Adrenal gland (tissue), 12 donors: Measurements from ENCODE around the gene RGL3. TPM values are rescaled to one million over a fixed set of nuclear protein-coding genes. Genes with fewer than 3 reads are reported as not detected.
A peak's percentile ranks its signal among the peaks of the same experiment; 100 is the strongest.

Experiments
- DNase-seq, 7 donors: peaks; one replicate each; pipeline ENCODE4 v3.0.0-alpha.2; 2019 to 2020
- H3K27ac ChIP-seq, 5 donors: fragments of 200-600 bp; sonication (generic) in 4 of 5; 1 replicate in 3 of 5; 2 replicates in 2 of 5; pipeline versions ENCODE4 v1.5.1 to v1.8.0; 2016 to 2020; ENCODE audit warnings: mild to moderate bottlenecking in 1 of 5
- H3K27me3 ChIP-seq: fragments of 200-600 bp; 2 replicates; pipeline ENCODE4 v1.8.0; 2021
- H3K36me3 ChIP-seq, 2 donors: fragments of 200-600 bp; replicated peaks in 1 of 2; 1 replicate in 1 of 2; 2 replicates in 1 of 2; pipeline versions ENCODE4 v1.5.1 to v1.8.0; 2018 to 2022
- H3K4me1 ChIP-seq, 2 donors: fragments of 200-600 bp; replicated peaks in 1 of 2; 1 replicate in 1 of 2; 2 replicates in 1 of 2; pipeline versions ENCODE4 v1.5.1 to v1.8.0; 2018 to 2021
- H3K4me3 ChIP-seq, 4 donors: fragments of 200-600 bp; sonication (generic) in 3 of 4; one replicate each; pipeline ENCODE4 v1.5.1; 2016 to 2018
- H3K9me3 ChIP-seq, 3 donors: fragments of 200-600 bp; sonication (generic) in 1 of 3; replicated peaks in 1 of 3; 1 replicate in 2 of 3; 2 replicates in 1 of 3; pipeline versions ENCODE4 v1.5.1 to v1.8.0; 2016 to 2021
- POLR2A ChIP-seq, 2 donors: fragments of 450-650 bp; IDR thresholded peaks; one replicate each; pipeline ENCODE4 v1.6.1; 2017; ENCODE audit warnings: antibody characterized with exemption in 2 of 2, mild to moderate bottlenecking in 2 of 2, moderate library complexity in 1 of 2
- WGBS, 4 donors: extraction: QIAGEN DNeasy Blood & Tissue Kit in 2 of 4; methylation state at CpG; one replicate each; pipeline versions ENCODE4 v1.1.5 to v1.1.7; 2013 to 2017; 5-methylcytosine and 5-hydroxymethylcytosine counted together
- intact Hi-C, 2 donors: fragments of 100-400 bp; cut with DNase I; formaldehyde crosslinking; loops; one replicate each; pipeline versions ENCODE4 v1.14.1 to v1.15.0; 2022 to 2023
- polyA plus RNA-seq, 3 donors: library from polyadenylated mRNA; stranded (reverse); fragments of 200-250 nt in 2 of 3; fragments of 350-450 nt in 1 of 3; fragmentation: Illumina TruSeq in 1 of 3; extraction: RNeasy Lipid Tissue Mini Kit (QIAGEN cat#74804) in 1 of 3; gene quantifications; one replicate each; pipeline ENCODE4 v1.2.3, GENCODE V29; 2013 to 2014
- total RNA-seq, 9 donors: library from RNA; depleted of rRNA in 4 of 9; stranded (reverse); fragments of >200 nt in 4 of 9; fragments of 120-200 nt in 1 of 9; fragmentation: NEBNext Ultra II Directional in 1 of 9; extraction: Animal tissue kit (Norgen Biotek cat#: 25700) in 1 of 9; gene quantifications; one replicate each; pipeline versions ENCODE4 v1.1.0 to v1.2.4, GENCODE V29; 2013 to 2023
- TF ChIP-seq, protein P1 (sequence below), 6 experiments: fragments of 450-650 bp in 4 of 6; fragments of 200-600 bp in 2 of 6; sonication (generic) in 1 of 6; IDR thresholded peaks; 1 replicate in 5 of 6; 2 replicates in 1 of 6; pipeline versions ENCODE4 v1.5.1 to v1.8.0; 2016 to 2021; ENCODE audit warnings: antibody characterized with exemption in 6 of 6, mild to moderate bottlenecking in 2 of 6, moderate library complexity in 1 of 6
- donor health status: healthy with polysubstance abuse.
- donor health status: Bipolar disorder and iron deficiency.
- donor health status: DM: yes; HTN: yes; CAD: no.
- donor health status: DM: no; HTN: no; CAD: no.
- donor health status: DM: no; HTN: no; CAD: no.
- donor health status: DM: yes; HTN: yes; CAD: no.

Gene RGL3
- total and polyA plus RNA-seq, 12 donors: 10.3 to 207 (median 36.1) TPM

DNA sequence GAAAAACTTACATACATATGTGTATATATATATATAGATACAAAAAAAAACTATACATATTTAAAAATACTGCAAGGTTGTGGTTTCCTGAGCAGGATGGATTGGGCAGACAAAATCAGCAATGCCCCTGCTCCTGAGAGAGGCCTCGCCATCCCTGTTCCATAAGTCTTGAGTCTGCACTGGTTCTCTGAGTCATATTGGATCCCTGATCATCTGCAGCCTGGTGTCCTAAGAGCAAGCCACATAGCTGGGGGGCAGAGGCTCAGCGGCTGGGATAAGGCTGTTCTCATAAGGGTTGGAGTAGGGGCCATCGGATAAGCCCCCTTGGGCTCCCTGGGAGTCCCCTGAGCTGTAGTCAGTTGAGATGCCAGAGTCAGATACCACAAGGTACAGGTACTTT lies 41.4 kb downstream of the RGL3 start:
- 77 to 88% (median 85%) methylated on average over 3 of the region's 3 CpGs for WGBS, 4 donors

DNA sequence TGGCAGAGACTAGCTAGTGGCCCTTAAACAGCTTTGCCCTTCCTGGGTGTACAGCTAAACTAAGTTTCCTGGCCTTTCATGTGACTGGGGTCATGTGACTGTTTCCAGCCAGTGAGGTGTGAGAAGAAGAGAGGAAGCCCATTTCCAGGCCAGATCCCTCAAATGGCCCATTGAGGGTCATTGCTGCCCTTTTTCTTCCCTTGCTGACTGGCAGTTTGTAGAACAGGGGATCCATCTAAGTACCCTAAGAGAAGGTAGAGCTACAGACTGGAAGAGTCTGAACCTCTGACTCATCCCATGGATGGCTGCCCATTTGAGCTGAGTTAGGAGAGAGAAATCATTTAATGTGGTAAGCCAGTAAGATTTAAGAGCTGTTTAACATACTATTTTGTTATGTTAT lies 41.9 kb downstream of the RGL3 start:
- Histone ChIP-seq H3K4me1 (peaks cover 46 to 67% of the 10 kb centered on the region in 2 donors), H3K9me3 (no peaks in the 10 kb centered on the region), H3K27me3 (no peaks in the 10 kb centered on the region), H3K27ac (peak overlapping the region; percentile 53 to 97 (median 88)), H3K36me3 (no peaks in the 10 kb centered on the region), H3K4me3 (no peak overlapping the region)
- no peak for TF ChIP-seq POLR2A (IDR thresholded peaks at IDR 0.05)
- TF ChIP-seq, protein P1, sequence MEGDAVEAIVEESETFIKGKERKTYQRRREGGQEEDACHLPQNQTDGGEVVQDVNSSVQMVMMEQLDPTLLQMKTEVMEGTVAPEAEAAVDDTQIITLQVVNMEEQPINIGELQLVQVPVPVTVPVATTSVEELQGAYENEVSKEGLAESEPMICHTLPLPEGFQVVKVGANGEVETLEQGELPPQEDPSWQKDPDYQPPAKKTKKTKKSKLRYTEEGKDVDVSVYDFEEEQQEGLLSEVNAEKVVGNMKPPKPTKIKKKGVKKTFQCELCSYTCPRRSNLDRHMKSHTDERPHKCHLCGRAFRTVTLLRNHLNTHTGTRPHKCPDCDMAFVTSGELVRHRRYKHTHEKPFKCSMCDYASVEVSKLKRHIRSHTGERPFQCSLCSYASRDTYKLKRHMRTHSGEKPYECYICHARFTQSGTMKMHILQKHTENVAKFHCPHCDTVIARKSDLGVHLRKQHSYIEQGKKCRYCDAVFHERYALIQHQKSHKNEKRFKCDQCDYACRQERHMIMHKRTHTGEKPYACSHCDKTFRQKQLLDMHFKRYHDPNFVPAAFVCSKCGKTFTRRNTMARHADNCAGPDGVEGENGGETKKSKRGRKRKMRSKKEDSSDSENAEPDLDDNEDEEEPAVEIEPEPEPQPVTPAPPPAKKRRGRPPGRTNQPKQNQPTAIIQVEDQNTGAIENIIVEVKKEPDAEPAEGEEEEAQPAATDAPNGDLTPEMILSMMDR (IDR thresholded peaks at IDR 0.05): no peak
- intact Hi-C loops: no loop called here
- peak; percentile 77 to 91 (median 80) for DNase-seq

More for the DNA sequence above, 41.4 kb downstream of the RGL3 start:
- H3K27ac ChIP-seq: peak overlapping the region in 4 of 5 donors; percentile 28 to 97 (median 85)
- no peaks in the 10 kb centered on the region for H3K36me3 ChIP-seq
- no peak for DNase-seq
- TF ChIP-seq, protein P1 (IDR thresholded peaks at IDR 0.05): no peak
- TF ChIP-seq POLR2A (IDR thresholded peaks at IDR 0.05): no peak
- H3K4me1 ChIP-seq: peaks cover 46 to 68% of the 10 kb centered on the region in 2 donors
- intact Hi-C loops: no loop called here
- H3K4me3 ChIP-seq: no peak overlapping the region
- H3K27me3 ChIP-seq: no peaks in the 10 kb centered on the region
- H3K9me3 ChIP-seq: no peaks in the 10 kb centered on the region

DNA sequence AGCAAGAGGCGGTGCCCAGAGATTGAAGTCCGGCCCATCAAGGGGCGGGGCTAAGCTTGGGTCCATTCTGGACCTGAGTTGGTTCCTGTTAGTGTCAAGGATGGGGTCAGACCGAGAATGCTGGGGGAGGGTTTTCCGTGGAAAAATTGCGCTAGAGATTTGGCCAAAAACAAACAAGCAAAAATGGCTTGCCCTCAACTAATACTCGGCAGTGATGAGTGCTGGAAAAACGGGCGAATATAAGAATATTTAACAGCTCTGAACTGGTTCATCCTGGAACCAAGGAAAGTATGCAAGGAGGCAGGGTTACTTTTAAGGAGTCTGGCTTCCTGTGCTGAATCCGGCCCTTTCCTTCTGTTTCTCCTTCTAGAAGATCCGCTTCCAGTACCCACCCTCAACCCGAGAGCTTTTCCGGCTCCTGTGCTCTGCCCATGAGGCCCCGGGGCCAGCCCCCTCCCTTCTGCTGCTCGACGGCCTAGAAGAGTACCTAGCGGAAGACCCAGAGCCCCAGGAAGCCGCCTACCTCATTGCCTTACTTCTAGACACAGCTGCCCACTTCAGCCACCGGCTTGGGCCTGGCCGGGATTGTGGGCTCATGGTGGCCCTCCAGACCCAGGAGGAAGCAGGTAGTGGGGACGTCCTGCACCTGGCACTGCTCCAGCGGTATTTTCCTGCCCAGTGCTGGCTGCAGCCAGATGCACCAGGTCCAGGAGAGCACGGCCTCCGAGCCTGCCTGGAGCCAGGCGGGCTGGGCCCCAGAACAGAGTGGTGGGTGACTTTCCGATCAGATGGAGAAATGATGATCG lies 43.8 kb downstream of the RGL3 start:
- H3K27me3 ChIP-seq: no peaks in the 10 kb centered on the region
- H3K4me1 ChIP-seq: peaks cover 38 to 55% of the 10 kb centered on the region in 2 donors
- peak overlapping the region; percentile 25 to 74 (median 51) for H3K4me3 ChIP-seq
- 4 to 5% (median 5%) methylated on average over 23 to 27 of the region's 27 CpGs for WGBS, 4 donors
- H3K27ac ChIP-seq: peak overlapping the region; percentile 84 to 97 (median 88)
- no peaks in the 10 kb centered on the region for H3K36me3 ChIP-seq
- DNase-seq: peak; percentile 65 to 82 (median 70)
- intact Hi-C loops: no loop called here
- TF ChIP-seq, protein P1 (IDR thresholded peaks at IDR 0.05): no peak
- TF ChIP-seq POLR2A (IDR thresholded peaks at IDR 0.05): peak; percentile 58 to 88
- H3K9me3 ChIP-seq: no peaks in the 10 kb centered on the region

DNA sequence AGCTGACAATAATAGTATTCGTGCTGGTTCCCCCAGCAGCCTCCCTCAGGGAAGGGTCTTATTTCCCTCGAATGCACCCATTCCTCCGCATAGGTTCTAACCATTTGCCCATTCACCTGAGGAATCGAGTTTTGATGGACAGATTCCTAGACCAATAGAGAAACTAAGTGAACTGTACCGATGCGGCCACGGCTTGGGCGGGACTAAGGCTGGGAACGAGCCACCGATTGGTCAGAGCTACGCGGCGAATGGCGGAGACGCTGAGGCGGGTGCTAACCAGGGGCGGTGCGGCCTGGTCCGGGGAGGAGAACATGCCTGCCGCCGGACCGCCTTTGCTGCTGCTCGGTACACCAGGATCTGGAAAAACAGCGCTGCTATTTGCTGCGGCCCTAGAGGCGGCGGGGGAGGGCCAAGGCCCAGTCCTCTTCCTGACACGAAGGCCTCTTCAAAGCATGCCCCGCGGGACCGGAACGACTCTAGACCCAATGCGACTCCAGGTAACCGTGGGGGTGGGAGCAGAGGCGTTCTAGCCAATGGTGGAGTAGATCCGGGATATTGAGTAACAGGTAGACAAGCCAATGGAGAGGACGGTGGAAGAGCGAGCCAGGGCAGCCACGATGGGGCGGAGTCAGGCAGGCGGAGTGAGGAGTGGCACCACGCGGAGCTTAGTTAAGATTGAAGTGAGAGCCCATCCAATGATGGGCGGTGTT lies 44.5 kb downstream of the RGL3 start, which contains the start of gene SWSAP1:
TSS of gene SWSAP1 (plus strand) at position 234 of the 710 bp plus-strand sequence. CDS start at position 249, 15 bp downstream.
- TF ChIP-seq, protein P1 (IDR thresholded peaks at IDR 0.05): no peak
- TF ChIP-seq POLR2A (IDR thresholded peaks at IDR 0.05): peak in 1 of 2 donors; percentile 73
- intact Hi-C loops: no loop called here
- no peaks in the 10 kb centered on the region for H3K36me3 ChIP-seq
- 0 to 1% (median 1%) methylated on average over 13 to 44 of the region's 44 CpGs for WGBS, 4 donors
- H3K4me1 ChIP-seq: peaks cover 35 to 49% of the 10 kb centered on the region in 2 donors
- peak; percentile 97 to 100 (median 99) for DNase-seq
- no peaks in the 10 kb centered on the region for H3K27me3 ChIP-seq
- H3K9me3 ChIP-seq: no peaks in the 10 kb centered on the region
- peak within 1 kb of the TSS; percentile 84 to 97 (median 88) for H3K27ac ChIP-seq
- H3K4me3 ChIP-seq: peak within 1 kb of the TSS; percentile 47 to 74 (median 51)
